MCF 10A (cell line): Measurements from ENCODE around the gene PTPRN2. TPM values are rescaled to one million over a fixed set of nuclear protein-coding genes. Genes with fewer than 3 reads are reported as not detected.

ENCODE experiments used
- BruUV-seq: library from RNA; stranded (reverse); fragments of 400-500 nt; replicated peaks from 2 replicates; lab custom pipeline; 2021; lab: Mats Ljungman, UMichigan
- CTCF ChIA-PET: fragments of 300-600 bp; sonication (Branson Sonifier 250); formaldehyde crosslinking; extraction: SDS; loops from one replicate; lab custom pipeline; 2021; ENCODE audit warnings: antibody characterized with exemption, inconsistent platforms; lab: Yijun Ruan, JAX
- POLR2A ChIA-PET: fragments of 300-600, 350-650 bp; sonication (Branson Sonifier 250); formaldehyde crosslinking; extraction: SDS; loops from one replicate; lab custom pipeline; 2020; ENCODE audit warnings: antibody characterized with exemption, inconsistent platforms; lab: Yijun Ruan, JAX
- DNase-seq: peaks from one replicate; pipeline ENCODE4 v3.0.0-alpha.2; 2018; ENCODE audit not compliant: unreplicated experiment
- H3K27ac Mint-ChIP-seq: one replicate; pipeline ENCODE4 v1.8.0; 2022; ENCODE audit warnings: mild to moderate bottlenecking, low read depth, mixed read lengths; ENCODE audit not compliant: unreplicated experiment
- H3K27me3 Mint-ChIP-seq: one replicate; pipeline ENCODE4 v1.8.0; 2022; ENCODE audit warnings: mixed read lengths; ENCODE audit not compliant: insufficient read depth, unreplicated experiment
- H3K36me3 Mint-ChIP-seq: one replicate; pipeline ENCODE4 v1.8.0; 2022; ENCODE audit warnings: mild to moderate bottlenecking, moderate library complexity, mixed read lengths; ENCODE audit not compliant: insufficient read depth, unreplicated experiment
- H3K4me1 Mint-ChIP-seq: one replicate; pipeline ENCODE4 v1.8.0; 2022; ENCODE audit warnings: mixed read lengths; ENCODE audit not compliant: insufficient read depth, unreplicated experiment
- H3K4me3 Mint-ChIP-seq: one replicate; pipeline ENCODE4 v1.8.0; 2022; ENCODE audit warnings: mild to moderate bottlenecking, moderate library complexity, mixed read lengths; ENCODE audit not compliant: unreplicated experiment
- H3K9me3 Mint-ChIP-seq: one replicate; pipeline ENCODE4 v1.8.0; 2022; ENCODE audit warnings: mixed read lengths; ENCODE audit not compliant: unreplicated experiment
- CTCF ChIP-seq: fragments of 200-600 bp; IDR thresholded peaks from one replicate; pipeline ENCODE4 v1.8.0; 2022; ENCODE audit warnings: antibody characterized with exemption, mild to moderate bottlenecking; ENCODE audit not compliant: unreplicated experiment
- intact Hi-C: fragments of 100-400 bp; cut with micrococcal nuclease; formaldehyde crosslinking; loops from 2 replicates; pipeline ENCODE4 v1.14.1; 2022
- total RNA-seq: library from RNA; stranded (reverse); gene quantifications from 2 replicates; pipeline ENCODE4 v1.2.3, GENCODE V29; 2022

The PTPRN2 gene
- total RNA-seq, 1 experiment from 2014 or later, result 4.5 TPM

DNA sequence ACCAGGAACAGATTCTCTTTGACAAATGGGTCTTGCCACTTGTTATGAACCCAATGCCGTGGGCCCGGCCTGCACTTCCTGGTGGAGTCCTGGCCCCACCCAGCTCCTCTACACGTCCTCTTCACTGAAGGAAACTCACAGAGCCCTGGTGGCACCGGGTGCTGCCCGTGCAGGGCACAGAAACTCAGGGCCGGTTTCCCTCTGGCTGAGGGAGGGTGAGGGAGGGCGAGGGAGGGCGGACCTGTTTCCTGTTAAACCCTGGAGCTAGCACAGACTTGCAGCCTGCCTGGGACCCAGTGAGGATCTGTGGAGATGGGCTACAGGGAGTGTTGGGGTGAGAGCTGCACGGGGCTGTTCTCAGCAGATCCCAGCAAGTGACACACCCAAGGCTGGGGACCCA is 596.3 kb downstream of the PTPRN2 start:
- Mint-ChIP-seq H3K36me3 (peaks cover 18% of the 10 kb centered on the region), H3K4me3 (no peak overlapping the region), H3K4me1 (no peaks in the 10 kb centered on the region), H3K9me3 (no peaks in the 10 kb centered on the region), H3K27me3 (no peaks in the 10 kb centered on the region), H3K27ac (no peak overlapping the region)
- intact Hi-C loops, result no loop called here
- no TSS peak for BruUV-seq
- ChIA-PET CTCF (no interaction called here), POLR2A (no interaction called here)
- no peak for TF ChIP-seq CTCF
- no peak for DNase-seq

- Mint-ChIP-seq H3K9me3 (no peaks in the 10 kb centered on the region), H3K27me3 (no peaks in the 10 kb centered on the region), H3K36me3 (peaks cover 18% of the 10 kb centered on the region), H3K4me3 (no peak overlapping the region), H3K4me1 (no peaks in the 10 kb centered on the region), H3K27ac (no peak overlapping the region)
- no peak for DNase-seq
- no peak for TF ChIP-seq CTCF
- BruUV-seq, result no TSS peak
- POLR2A ChIA-PET, result no interaction called here
- CTCF ChIA-PET, result no interaction called here
- intact Hi-C loops, result no loop called here
These were observed 596.8 kb downstream of the PTPRN2 start for GRCh38 chr7:157990881-157991250.

DNA sequence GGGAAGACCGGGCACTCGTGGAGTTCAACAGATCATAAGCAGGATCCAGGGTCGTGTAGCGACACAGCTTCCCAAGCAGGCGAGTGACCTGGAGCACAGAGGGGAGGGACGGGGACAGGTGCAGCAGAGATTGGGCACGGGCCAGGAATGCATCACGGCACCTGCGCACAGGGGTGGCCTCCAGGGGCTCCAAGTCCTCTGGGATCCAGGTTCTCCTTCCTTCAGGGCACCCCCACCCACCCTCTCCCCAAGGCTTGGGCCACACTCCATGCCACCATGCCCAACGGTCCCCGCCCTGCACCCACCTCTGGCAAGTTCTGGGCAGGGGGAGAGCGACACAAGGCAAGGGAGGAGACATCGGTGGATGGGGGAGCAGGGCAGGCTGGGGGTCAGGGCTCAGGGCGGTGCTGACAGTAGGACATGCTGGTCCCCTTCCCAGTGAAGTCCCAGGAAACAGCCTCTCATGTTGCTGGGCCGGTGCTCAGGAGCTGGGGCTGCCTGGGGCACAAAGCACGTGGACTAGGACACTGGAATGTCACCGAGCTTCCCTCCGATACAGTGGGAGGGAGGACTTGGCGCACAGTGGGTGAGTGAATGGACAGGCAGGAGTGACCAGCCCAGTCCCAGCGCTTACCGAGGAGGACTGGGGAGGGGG is 597.3 kb downstream of the PTPRN2 start:
- Mint-ChIP-seq H3K4me1 (no peaks in the 10 kb centered on the region), H3K36me3 (peaks cover 17% of the 10 kb centered on the region), H3K9me3 (no peaks in the 10 kb centered on the region), H3K27ac (no peak overlapping the region), H3K27me3 (no peaks in the 10 kb centered on the region), H3K4me3 (no peak overlapping the region)
- ChIA-PET CTCF (no interaction called here), POLR2A (no interaction called here)
- no peak for TF ChIP-seq CTCF
- DNase-seq, result no peak
- no TSS peak for BruUV-seq
- intact Hi-C loops, result no loop called here

- H3K27me3 Mint-ChIP-seq, result no peaks in the 10 kb centered on the region
- no peak overlapping the region for H3K4me3 Mint-ChIP-seq
- intact Hi-C loops, result no loop called here
- no peak overlapping the region for H3K27ac Mint-ChIP-seq
- no peaks in the 10 kb centered on the region for H3K4me1 Mint-ChIP-seq
- H3K36me3 Mint-ChIP-seq, result peaks cover 13% of the 10 kb centered on the region
- no peaks in the 10 kb centered on the region for H3K9me3 Mint-ChIP-seq
- no peak for TF ChIP-seq CTCF
- POLR2A ChIA-PET, result no interaction called here
- DNase-seq, result no peak
- no TSS peak for BruUV-seq
- CTCF ChIA-PET, result interaction anchor here (0.8 kb wide), 1 partner anchor 115 kb away, joined by 3 read pairs; no protein-coding TSS in a partner anchor
These were observed 598.0 kb downstream of the PTPRN2 start for GRCh38 chr7:157989589-157989988.
